Daoy (cell line): ENCODE measurements around the gene PTPRN. TPM values are rescaled to one million over a fixed set of nuclear protein-coding genes. Genes with fewer than 3 reads are reported as not detected.

Source experiments
- DNase-seq: peaks from one replicate; pipeline ENCODE4 v3.0.0-alpha.2; 2015; ENCODE audit warnings: low read depth
- total RNA-seq: library from RNA; depleted of rRNA; stranded (reverse); fragments of >200 nt; shearing (Covaris generic); gene quantifications from 2 replicates; pipeline ENCODE4 v1.2.3, GENCODE V29; 2014

The PTPRN gene
- total RNA-seq, 1 experiment from 2014 or later = 1.3 TPM

GRCh38 chr2:219308142-219309101, 779 bp downstream of the PTPRN start:
- DNase-seq = peak; percentile 87

GRCh38 chr2:219306047-219306446, 3.2 kb downstream of the PTPRN start:
- DNase-seq = no peak

DNA sequence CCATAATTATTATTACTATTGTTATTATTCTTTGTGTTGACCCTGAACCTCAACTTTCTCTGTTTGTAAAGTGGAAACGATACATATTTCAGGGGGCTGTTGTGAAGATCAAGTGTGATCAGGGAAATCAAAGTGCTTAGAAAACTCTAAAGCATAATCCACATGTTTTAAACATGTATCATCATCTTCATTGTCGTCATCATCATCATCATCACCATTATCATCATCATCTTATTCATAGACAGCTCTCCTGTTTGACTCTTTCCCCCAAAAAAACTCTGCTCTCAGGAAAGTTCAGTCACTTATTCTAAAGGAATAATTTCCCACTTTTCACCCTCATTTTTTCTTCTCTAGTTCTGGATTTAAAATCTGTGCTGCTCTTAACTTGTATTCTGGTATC, 5.0 kb downstream of the PTPRN start:
- no peak for DNase-seq

GRCh38 chr2:219302412-219302968, 6.7 kb downstream of the PTPRN start:
- no peak for DNase-seq

GRCh38 chr2:219300022-219300421, 9.2 kb downstream of the PTPRN start:
- DNase-seq = no peak

GRCh38 chr2:219299372-219299760, 9.8 kb downstream of the PTPRN start:
- DNase-seq = no peak

- peak; percentile 76 for DNase-seq
These were observed 10.3 kb downstream of the PTPRN start for GRCh38 chr2:219298759-219299371.

- no peak for DNase-seq
These were observed 11.3 kb downstream of the PTPRN start for GRCh38 chr2:219297766-219298456.

DNA sequence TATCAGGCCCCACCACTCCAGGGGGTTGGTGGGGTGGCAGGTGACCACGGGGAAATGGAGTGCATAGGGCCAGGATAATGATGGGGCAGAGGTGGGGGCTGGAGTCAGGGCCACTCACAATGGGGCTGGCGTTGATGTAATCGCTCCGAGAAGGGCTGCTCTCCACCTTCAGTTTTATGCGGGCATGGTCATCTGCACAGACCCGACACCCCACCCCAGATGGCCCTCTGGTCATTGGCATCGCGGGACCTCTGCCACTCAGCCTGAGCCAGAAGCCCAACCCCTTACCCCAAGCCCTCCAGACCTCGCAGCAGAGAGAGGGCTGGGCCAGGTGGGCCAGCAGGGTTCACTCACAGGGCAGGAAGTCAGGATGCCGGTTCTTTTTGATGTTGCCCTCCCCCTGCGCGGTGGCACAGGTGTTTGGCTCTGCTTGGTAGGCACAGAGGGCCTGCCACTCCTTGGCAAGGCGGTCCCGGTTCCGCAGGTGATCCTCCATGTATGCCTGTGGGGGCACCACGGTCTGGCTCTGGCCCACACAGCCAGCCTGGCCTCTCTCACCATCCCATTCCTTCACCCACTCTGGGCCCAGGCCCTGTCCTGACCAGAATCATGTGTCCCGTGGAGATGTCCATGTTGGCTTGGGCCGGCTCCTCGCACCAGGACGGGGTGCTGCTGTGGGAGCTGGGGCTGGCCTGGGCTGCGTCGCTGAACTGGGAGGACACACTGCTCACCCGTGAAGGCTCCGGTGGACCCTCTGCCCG, 12.4 kb downstream of the PTPRN start:
- no peak for DNase-seq

GRCh38 chr2:219296142-219296541, 13.1 kb downstream of the PTPRN start:
- DNase-seq = no peak

DNA sequence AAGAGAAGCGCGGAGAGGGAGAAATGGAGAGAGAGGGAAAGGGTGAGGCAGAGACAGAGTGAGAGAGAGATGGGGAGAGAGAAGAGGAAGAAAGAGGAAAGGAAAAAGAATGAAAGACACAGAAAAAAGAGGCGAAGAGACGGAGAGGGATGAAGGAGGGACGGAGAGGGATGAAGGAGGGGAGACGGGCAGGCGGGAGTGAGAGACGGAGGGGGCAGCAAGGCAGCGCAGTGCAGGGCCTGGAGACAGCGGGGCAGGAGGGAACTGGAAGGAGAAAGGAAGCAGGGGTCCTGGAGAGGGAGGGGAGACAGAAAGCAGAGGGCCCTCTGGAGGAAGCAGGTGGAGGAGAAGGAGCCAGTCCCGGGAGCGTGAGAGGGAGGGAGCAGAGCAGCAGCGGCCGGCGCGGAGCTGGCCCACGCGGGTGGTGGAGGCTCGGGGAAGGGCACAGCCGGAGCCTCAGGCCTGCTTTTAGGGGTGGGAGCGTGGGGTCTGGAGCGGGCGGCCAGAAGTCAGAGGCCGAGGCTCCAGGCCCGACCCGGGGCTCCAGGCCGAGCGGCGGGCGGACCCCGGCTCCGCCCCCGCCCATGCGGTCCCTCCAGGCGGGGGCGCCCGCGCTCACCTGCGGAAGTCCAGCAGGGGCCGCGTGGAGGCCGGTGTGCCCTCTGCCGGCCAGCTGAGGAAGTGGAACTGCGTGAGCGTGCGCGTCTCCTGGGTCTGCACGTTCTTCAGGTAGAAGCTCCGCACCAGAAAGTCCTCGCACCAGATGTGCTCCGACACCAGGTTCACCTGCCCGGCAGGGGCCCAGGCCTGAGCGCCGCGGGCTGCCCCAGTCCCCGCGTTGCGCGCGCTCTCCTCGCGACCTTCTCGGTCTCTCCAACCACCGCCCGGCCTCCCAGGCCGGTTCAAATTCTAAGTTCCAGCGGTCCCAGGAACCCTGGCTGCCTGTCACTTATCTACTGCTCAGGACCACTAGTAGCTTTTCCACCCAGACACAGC, 14.5 kb downstream of the PTPRN start:
- peak; percentile 87 for DNase-seq

GRCh38 chr2:219293736-219294231, 15.4 kb downstream of the PTPRN start:
- DNase-seq = no peak

DNA sequence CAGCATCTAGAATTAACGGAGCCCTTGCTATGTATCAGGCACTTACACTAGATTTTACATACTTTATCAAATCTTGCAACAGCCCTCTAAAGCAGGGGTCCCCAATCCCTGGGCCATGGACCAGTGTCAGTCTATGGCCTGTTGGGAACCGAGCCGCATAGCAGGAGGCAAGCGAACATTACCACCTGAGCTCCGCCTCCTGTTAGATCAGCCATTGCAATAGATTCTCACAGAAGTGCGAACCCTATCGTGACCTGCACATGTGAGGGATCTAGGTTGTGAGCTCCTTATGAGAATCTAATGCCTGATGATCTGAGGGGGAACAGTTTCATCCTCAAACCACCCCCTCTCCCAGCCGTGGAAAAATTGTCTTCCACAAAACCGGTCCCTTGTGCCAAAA, 16.6 kb downstream of the PTPRN start:
- DNase-seq = no peak

DNA sequence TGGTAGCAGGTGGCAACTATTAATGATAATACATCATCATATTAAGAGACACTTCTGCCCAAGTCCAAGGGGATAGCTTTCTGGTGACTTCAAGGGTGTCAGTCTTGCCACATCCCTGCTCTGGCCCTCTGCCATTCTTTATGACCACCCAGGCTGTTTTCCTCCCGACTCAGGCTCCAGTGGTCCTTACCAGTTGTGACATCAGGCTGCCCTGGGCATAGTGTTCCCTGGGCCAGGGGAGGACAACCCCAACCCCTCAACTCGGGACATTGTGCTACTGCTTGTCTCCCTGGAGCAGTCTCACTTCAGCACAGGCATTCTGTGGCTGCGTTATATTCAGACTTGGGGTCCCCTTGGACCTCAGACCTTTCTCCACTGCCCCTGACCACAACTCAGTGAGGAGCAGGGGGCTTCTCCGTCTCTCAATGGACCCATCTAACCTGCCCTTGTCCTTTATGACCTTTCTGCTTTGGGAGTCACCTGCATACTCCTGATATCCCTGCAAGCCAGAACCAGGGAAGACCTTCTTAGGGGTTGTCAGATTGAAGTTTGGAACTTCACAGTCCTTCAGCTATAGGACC, 17.2 kb downstream of the PTPRN start:
- no peak for DNase-seq

GRCh38 chr2:219291394-219291793, 17.8 kb downstream of the PTPRN start:
- no peak for DNase-seq

- no peak for DNase-seq
These were observed 18.6 kb downstream of the PTPRN start for GRCh38 chr2:219290381-219291171.

DNA sequence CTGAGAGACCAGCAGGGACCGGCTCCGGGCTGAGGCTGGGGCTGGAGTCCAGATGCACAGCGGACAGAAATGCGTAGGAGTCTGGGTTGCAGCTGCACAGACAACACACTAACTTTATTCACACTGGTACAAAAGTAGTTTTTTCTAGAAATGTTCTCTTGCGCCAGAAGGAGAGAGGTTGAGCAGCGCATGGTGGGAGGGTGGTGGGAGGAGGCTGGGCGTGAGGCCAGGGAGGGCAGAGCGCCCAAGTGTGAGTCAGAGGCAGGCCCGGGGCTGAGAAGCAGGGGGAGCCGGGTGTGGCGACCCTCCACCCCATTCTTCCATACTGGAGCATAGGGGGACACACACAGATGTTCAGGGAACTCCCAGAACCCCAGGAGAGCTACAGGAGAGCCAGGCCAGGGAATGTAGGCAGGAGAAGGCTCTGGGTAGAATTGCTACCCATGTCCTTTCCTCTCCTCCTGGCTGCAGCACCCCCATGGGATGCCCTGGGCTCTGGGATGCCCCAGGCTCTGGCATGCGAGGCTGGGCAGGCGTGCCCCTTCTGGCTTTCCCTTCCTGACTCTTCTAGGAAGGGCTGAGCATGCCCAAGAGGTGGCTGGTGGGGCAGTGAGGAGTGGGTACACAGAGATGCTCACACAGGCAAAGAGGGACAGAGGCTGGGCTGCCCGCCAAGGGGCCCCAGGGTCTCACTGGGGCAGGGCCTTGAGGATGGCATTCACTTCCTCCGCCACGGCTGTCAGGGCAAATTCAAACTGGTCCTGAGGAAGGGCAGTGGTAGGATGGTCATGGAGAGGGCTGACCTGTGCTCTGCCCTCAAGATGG, 19.5 kb downstream of the PTPRN start:
- peak; percentile 88 for DNase-seq

DNA sequence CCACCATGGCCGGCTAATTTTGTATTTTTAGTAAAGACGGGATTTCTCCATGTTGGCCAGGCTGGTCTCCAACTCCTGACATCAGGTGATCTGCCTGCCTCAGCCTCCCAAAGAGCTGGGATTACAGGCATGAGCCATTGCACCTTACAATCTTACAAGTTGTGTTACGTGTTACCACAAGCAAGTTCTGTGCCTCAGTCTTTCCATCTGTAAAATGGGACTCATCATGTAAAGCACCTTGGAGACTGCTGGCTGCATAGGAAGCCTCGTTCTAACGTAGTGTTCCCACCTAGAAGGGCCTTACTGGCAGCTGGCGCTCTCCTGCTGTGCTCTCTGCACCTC, 20.0 kb downstream of the PTPRN start:
- DNase-seq = no peak
